Endodermal cell (in vitro differentiated cells): ENCODE data around the gene LEKR1. TPM values are rescaled to one million over a fixed set of nuclear protein-coding genes. Genes with fewer than 3 reads are reported as not detected.

ENCODE experiments used
- DNase-seq: peaks from one replicate; pipeline ENCODE4 v3.0.0-alpha.2; 2017
- H3K27ac ChIP-seq: 2 replicates; pipeline ENCODE4 v1.5.1; 2013; ENCODE audit warnings: mild to moderate bottlenecking, low read depth, low read length, moderate library complexity
- H3K27me3 ChIP-seq: 2 replicates; pipeline ENCODE4 v1.6.1; 2013; ENCODE audit warnings: mild to moderate bottlenecking, low read length, moderate library complexity; ENCODE audit not compliant: insufficient read depth, control insufficient read depth, poor library complexity, severe bottlenecking
- H3K36me3 ChIP-seq: 2 replicates; pipeline ENCODE4 v1.7.0; 2013; ENCODE audit warnings: mild to moderate bottlenecking, low read length, moderate library complexity; ENCODE audit not compliant: control insufficient read depth, insufficient read depth
- H3K4me1 ChIP-seq: one replicate; pipeline ENCODE4 v1.7.0; 2013; ENCODE audit warnings: low read length; ENCODE audit not compliant: control insufficient read depth, insufficient read depth
- H3K4me3 ChIP-seq: 2 replicates; pipeline ENCODE4 v1.5.1; 2013; ENCODE audit warnings: mild to moderate bottlenecking, low read length, moderate library complexity
- H3K9ac ChIP-seq: 2 replicates; pipeline ENCODE4 v1.6.1; 2013; ENCODE audit warnings: mild to moderate bottlenecking, low read length, moderate library complexity; ENCODE audit not compliant: poor library complexity, severe bottlenecking; ENCODE audit errors: extremely low read depth
- H3K9me3 ChIP-seq: 2 replicates; pipeline ENCODE4 v1.6.1; 2013; ENCODE audit warnings: mild to moderate bottlenecking, low read length, moderate library complexity; ENCODE audit not compliant: control insufficient read depth
- H3K27ac Mint-ChIP-seq: 2 replicates; pipeline ENCODE4 v1.8.0; 2020; ENCODE audit warnings: mixed read lengths
- H3K27me3 Mint-ChIP-seq: 2 replicates; pipeline ENCODE4 v1.8.0; 2021; ENCODE audit warnings: mild to moderate bottlenecking, mixed read lengths; ENCODE audit not compliant: insufficient read depth
- H3K36me3 Mint-ChIP-seq: 2 replicates; pipeline ENCODE4 v1.8.0; 2020; ENCODE audit warnings: low read depth, mixed read lengths
- H3K4me1 Mint-ChIP-seq: 2 replicates; pipeline ENCODE4 v1.8.0; 2020; ENCODE audit warnings: mixed read lengths
- H3K4me3 Mint-ChIP-seq: 2 replicates; pipeline ENCODE4 v1.8.0; 2020; ENCODE audit warnings: mild to moderate bottlenecking, moderate library complexity, mixed read lengths
- H3K9me3 Mint-ChIP-seq: 2 replicates; pipeline ENCODE4 v1.8.0; 2020; ENCODE audit warnings: mild to moderate bottlenecking, mixed read lengths
- CTCF ChIP-seq: fragments of 200-600 bp; sonication (generic); conservative IDR thresholded peaks from 2 replicates; pipeline ENCODE4 v1.5.0; 2021; ENCODE audit warnings: antibody characterized with exemption, mild to moderate bottlenecking
- whole genome bisulfite sequencing, 2 experiments: methylation state at CpG; one replicate each; pipeline versions ENCODE4 v1.1.5 to v1.1.7; 2013; ENCODE audit warnings: missing lambda C conversion rate in 2 of 2, mixed read lengths in 1 of 2; ENCODE audit not compliant: insufficient coverage in 1 of 2, insufficient read length in 1 of 2; 5-methylcytosine and 5-hydroxymethylcytosine counted together
- total RNA-seq, 2 donors: library from RNA; stranded (reverse); fragmentation: NEBNext Ultra II Directional in 1 of 2; extraction: Animal tissue kit (Norgen Biotek cat#: 25700) in 1 of 2; gene quantifications; 2 replicates in 1 of 2; 3 replicates in 1 of 2; pipeline ENCODE4 v1.2.1, GENCODE V29; 2021

LEKR1 gene
- total RNA-seq, 2 donors from 2014 or later, result 1.0 to 1.2 TPM

GRCh38 chr3:157067114-157067513, 241.0 kb downstream of the LEKR1 start:
- Histone ChIP-seq H3K4me1 (peaks cover 6% of the 10 kb centered on the region), H3K9me3 (no peaks in the 10 kb centered on the region), H3K36me3 (no peaks in the 10 kb centered on the region), H3K27me3 (no peaks in the 10 kb centered on the region), H3K27ac (no peak overlapping the region), H3K4me3 (no peak overlapping the region), H3K9ac (no peak overlapping the region)
- H3K27me3 Mint-ChIP-seq, result peaks cover 5% of the 10 kb centered on the region
- no peak overlapping the region for H3K27ac Mint-ChIP-seq
- TF ChIP-seq CTCF, result no peak
- DNase-seq, result peak; percentile 29
- H3K9me3 Mint-ChIP-seq, result no peaks in the 10 kb centered on the region
- no peaks in the 10 kb centered on the region for H3K36me3 Mint-ChIP-seq
- H3K4me1 Mint-ChIP-seq, result peaks cover 33% of the 10 kb centered on the region
- H3K4me3 Mint-ChIP-seq, result no peak overlapping the region
- 94% methylated on average over 3 of the region's 3 CpGs; no CpG with 5 or more reads in 1 of the 2 experiments for WGBS, 2 experiments

- no peak overlapping the region for H3K27ac Mint-ChIP-seq
- no peak for TF ChIP-seq CTCF
- no peak for DNase-seq
- no peaks in the 10 kb centered on the region for H3K9me3 Mint-ChIP-seq
- Histone ChIP-seq H3K4me1 (peaks cover 6% of the 10 kb centered on the region), H3K9me3 (no peaks in the 10 kb centered on the region), H3K36me3 (no peaks in the 10 kb centered on the region), H3K27ac (no peak overlapping the region), H3K27me3 (no peaks in the 10 kb centered on the region), H3K4me3 (no peak overlapping the region), H3K9ac (no peak overlapping the region)
- H3K36me3 Mint-ChIP-seq, result no peaks in the 10 kb centered on the region
- peaks cover 27% of the 10 kb centered on the region for H3K4me1 Mint-ChIP-seq
- no peak overlapping the region for H3K4me3 Mint-ChIP-seq
- WGBS, 2 experiments, result 92 to 96% methylated on average over 4 of the region's 4 CpGs
- H3K27me3 Mint-ChIP-seq, result no peaks in the 10 kb centered on the region
These were observed 243.3 kb downstream of the LEKR1 start for GRCh38 chr3:157069406-157069805.

GRCh38 chr3:157069846-157070677, 243.9 kb downstream of the LEKR1 start:
- no peak overlapping the region for H3K4me3 Mint-ChIP-seq
- no peaks in the 10 kb centered on the region for H3K36me3 Mint-ChIP-seq
- WGBS, 2 experiments, result 78 to 100% methylated on average over 3 to 7 of the region's 7 CpGs

More at GRCh38 chr3:157069846-157070677, 243.9 kb downstream of the LEKR1 start:
- Histone ChIP-seq H3K27ac (no peak overlapping the region), H3K9me3 (no peaks in the 10 kb centered on the region), H3K9ac (no peak overlapping the region), H3K36me3 (no peaks in the 10 kb centered on the region), H3K27me3 (no peaks in the 10 kb centered on the region), H3K4me1 (peaks cover 5% of the 10 kb centered on the region), H3K4me3 (no peak overlapping the region)
- DNase-seq, result no peak
- Mint-ChIP-seq H3K27ac (no peak overlapping the region), H3K4me1 (peaks cover 21% of the 10 kb centered on the region), H3K9me3 (no peaks in the 10 kb centered on the region), H3K27me3 (no peaks in the 10 kb centered on the region)
- TF ChIP-seq CTCF, result no peak
